Nephron progenitor cell (in vitro differentiated cells): ENCODE data around the gene EID1.
"Not testable (repeated sequence)": the region's sequence is repeated elsewhere in the genome, so short reads cannot be mapped to it uniquely, and the experiment has no call there.

ENCODE experiments used
- DNase-seq: peaks from one replicate; pipeline ENCODE4 v3.0.0; 2021
- H3K27ac Mint-ChIP-seq: 2 replicates; pipeline ENCODE4 v1.8.0; 2021; ENCODE audit warnings: mild to moderate bottlenecking, moderate library complexity, mixed read lengths
- H3K27me3 Mint-ChIP-seq: 2 replicates; pipeline ENCODE4 v1.8.0; 2021; ENCODE audit warnings: mild to moderate bottlenecking, low read depth, mixed read lengths; ENCODE audit not compliant: poor library complexity
- H3K36me3 Mint-ChIP-seq: 2 replicates; pipeline ENCODE4 v1.8.0; 2021; ENCODE audit warnings: low read depth, mixed read lengths
- H3K4me1 Mint-ChIP-seq: 2 replicates; pipeline ENCODE4 v1.8.0; 2021; ENCODE audit warnings: mixed read lengths
- H3K4me3 Mint-ChIP-seq: 2 replicates; pipeline ENCODE4 v1.8.0; 2021; ENCODE audit warnings: mild to moderate bottlenecking, moderate library complexity, mixed read lengths
- H3K9me3 Mint-ChIP-seq: 2 replicates; pipeline ENCODE4 v1.8.0; 2021; ENCODE audit warnings: mild to moderate bottlenecking, moderate library complexity, mixed read lengths
- TF ChIP-seq, protein P1 (sequence below): fragments of 200-600 bp; sonication (generic); IDR thresholded peaks from 2 replicates; pipeline ENCODE4 v1.5.0; 2021; ENCODE audit warnings: antibody characterized with exemption

EID1 gene

DNA sequence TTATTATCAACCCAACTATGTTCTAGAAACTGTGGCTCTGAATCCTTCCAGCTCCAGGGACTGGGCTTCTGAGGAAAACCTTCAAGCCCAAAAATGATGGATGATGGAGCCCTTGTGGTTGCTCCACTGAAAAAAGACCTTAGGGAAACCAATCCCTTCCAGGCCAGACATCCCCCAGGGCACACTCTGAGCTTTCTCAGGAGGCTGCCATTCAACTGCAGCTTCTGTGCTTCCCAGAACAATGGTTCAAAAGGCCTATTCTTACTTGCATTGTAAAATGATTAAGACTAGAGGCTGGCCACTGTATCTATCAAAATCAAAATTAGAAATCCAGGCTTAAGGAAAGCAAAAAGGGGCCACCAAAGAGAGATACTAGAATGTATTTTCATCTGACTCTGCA is 27.3 kb downstream of the EID1 start:
- H3K4me3 Mint-ChIP-seq: no peak overlapping the region
- peak overlapping the region; percentile 70 for H3K27ac Mint-ChIP-seq

DNA sequence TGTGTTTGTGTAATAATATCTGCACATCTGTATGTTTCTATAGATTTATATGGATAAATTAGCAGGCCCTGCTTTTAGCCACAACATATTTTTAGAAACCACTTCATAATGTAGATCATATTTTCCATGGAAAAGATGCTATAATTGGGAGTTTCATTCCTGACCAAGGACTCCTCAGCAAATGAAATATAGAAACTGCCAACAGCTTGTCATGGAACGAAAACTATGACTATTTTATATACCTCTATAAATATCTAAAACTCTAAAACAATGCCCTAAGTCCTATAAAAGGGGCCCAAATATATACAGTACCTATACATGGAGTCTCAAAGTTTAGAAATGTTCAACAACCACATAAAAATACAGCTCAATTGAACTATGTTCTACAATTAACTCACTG is 27.9 kb downstream of the EID1 start:
- H3K9me3 Mint-ChIP-seq: peaks cover 27% of the 10 kb centered on the region
- no peak for DNase-seq
- H3K27me3 Mint-ChIP-seq: peaks cover 4% of the 10 kb centered on the region
- H3K4me1 Mint-ChIP-seq: peaks cover 18% of the 10 kb centered on the region
- peaks cover 16% of the 10 kb centered on the region for H3K36me3 Mint-ChIP-seq
- H3K4me3 Mint-ChIP-seq: no peak overlapping the region
- TF ChIP-seq, protein P1, sequence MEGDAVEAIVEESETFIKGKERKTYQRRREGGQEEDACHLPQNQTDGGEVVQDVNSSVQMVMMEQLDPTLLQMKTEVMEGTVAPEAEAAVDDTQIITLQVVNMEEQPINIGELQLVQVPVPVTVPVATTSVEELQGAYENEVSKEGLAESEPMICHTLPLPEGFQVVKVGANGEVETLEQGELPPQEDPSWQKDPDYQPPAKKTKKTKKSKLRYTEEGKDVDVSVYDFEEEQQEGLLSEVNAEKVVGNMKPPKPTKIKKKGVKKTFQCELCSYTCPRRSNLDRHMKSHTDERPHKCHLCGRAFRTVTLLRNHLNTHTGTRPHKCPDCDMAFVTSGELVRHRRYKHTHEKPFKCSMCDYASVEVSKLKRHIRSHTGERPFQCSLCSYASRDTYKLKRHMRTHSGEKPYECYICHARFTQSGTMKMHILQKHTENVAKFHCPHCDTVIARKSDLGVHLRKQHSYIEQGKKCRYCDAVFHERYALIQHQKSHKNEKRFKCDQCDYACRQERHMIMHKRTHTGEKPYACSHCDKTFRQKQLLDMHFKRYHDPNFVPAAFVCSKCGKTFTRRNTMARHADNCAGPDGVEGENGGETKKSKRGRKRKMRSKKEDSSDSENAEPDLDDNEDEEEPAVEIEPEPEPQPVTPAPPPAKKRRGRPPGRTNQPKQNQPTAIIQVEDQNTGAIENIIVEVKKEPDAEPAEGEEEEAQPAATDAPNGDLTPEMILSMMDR: no peak
- no peak overlapping the region for H3K27ac Mint-ChIP-seq

More for the DNA sequence above, 27.3 kb downstream of the EID1 start:
- Mint-ChIP-seq H3K36me3 (peaks cover 10% of the 10 kb centered on the region), H3K27me3 (peaks cover 4% of the 10 kb centered on the region), H3K4me1 (peaks cover 18% of the 10 kb centered on the region), H3K9me3 (peaks cover 21% of the 10 kb centered on the region)
- TF ChIP-seq, protein P1: no peak
- DNase-seq: no peak

DNA sequence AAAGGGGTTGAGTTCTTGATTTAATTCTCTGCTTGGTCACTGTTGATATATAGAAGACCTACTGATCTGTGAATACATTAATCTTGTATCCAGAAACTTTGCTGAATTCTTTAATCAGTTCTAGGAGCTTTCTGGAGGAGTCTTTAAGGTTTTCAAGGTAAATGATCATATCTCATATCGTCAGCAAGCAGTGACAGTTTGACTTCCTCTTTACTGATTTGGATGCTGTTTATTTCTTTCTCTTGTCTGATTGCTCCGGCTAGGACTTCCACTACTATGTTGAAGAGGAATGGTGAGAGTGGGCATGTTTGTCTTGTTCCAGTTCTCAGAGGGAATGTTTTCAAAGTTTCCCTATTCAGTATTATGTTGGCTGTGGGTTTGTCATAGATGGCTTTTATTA is 31.4 kb downstream of the EID1 start:
- H3K4me1 Mint-ChIP-seq, H3K4me3 Mint-ChIP-seq, DNase-seq, H3K27me3 Mint-ChIP-seq: not testable (repeated sequence)
- peaks cover 40% of the 10 kb centered on the region for H3K9me3 Mint-ChIP-seq
- peak overlapping the region; percentile 37 for H3K27ac Mint-ChIP-seq
- H3K36me3 Mint-ChIP-seq: peaks cover 20% of the 10 kb centered on the region

DNA sequence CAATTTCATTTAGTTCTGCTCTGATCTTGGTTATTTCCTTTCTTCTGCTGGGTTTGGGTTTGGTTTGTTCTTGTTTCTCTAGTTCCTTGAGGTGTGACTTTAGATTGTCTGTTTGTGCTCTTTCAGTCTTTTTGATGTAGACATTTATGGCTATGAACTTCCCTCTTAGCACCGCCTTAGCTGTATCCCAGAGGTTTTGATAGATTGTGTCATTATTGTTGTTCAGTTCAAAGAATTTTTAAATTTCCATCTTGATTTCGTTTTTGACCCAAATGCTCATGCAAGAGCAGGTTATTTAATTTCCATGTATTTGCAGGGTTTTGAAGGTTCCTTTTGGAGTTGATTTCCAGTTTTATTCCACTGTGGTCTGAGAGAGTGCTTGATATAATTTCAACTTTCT is 32.6 kb downstream of the EID1 start:
- Mint-ChIP-seq H3K4me1 (peaks cover 18% of the 10 kb centered on the region), H3K9me3 (peaks cover 40% of the 10 kb centered on the region), H3K36me3 (peaks cover 20% of the 10 kb centered on the region)
- not testable (repeated sequence) for H3K27me3 Mint-ChIP-seq, DNase-seq, H3K27ac Mint-ChIP-seq, H3K4me3 Mint-ChIP-seq

DNA sequence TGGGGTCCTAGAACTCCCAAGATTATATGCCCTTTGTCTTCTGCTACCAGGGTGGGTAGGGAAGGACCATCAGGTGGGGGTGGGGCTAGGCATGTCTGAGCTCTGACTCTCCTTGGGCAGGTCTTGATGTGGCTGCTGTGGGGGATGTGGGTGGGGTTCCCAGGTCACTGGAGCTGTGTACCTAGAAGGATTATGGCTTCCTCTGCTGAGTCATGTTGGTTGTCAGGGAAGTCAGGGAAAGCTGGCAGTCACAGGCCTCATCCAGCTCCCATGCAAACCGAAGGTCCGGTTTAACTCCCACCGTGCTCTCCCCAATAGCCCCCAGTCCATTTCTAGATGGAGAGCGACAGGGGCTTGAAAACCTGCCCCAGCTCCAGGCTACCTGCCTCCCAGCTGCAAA is 35.2 kb downstream of the EID1 start:
- no peak for DNase-seq
- Mint-ChIP-seq H3K36me3 (peaks cover 20% of the 10 kb centered on the region), H3K9me3 (peaks cover 40% of the 10 kb centered on the region), H3K4me3 (no peak overlapping the region), H3K27me3 (peaks cover 1% of the 10 kb centered on the region), H3K4me1 (peaks cover 31% of the 10 kb centered on the region), H3K27ac (no peak overlapping the region)
- TF ChIP-seq, protein P1: no peak

DNA sequence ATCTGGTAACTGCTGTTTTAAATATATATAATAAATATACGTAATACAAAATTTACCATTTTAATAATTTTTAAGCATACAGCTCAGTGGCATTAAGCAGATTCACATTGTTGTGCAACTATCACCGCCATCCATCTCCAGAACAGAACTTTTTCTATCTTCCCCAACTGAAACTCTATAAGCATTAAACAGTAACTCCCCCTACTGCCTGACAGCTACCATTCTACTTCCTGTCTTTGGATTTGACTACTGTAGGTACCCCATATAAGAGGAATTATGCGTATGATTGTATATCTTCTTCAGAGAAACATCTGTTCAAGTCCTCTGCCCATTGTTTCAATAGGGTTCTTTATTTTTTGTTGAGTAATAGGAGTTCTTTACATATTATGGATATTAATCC is 36.8 kb downstream of the EID1 start:
- peaks cover 25% of the 10 kb centered on the region for H3K9me3 Mint-ChIP-seq
- no peak for DNase-seq
- H3K4me1 Mint-ChIP-seq: peaks cover 31% of the 10 kb centered on the region
- TF ChIP-seq, protein P1: no peak
- no peak overlapping the region for H3K27ac Mint-ChIP-seq
- H3K4me3 Mint-ChIP-seq: no peak overlapping the region
- peaks cover 4% of the 10 kb centered on the region for H3K27me3 Mint-ChIP-seq
- peaks cover 13% of the 10 kb centered on the region for H3K36me3 Mint-ChIP-seq

DNA sequence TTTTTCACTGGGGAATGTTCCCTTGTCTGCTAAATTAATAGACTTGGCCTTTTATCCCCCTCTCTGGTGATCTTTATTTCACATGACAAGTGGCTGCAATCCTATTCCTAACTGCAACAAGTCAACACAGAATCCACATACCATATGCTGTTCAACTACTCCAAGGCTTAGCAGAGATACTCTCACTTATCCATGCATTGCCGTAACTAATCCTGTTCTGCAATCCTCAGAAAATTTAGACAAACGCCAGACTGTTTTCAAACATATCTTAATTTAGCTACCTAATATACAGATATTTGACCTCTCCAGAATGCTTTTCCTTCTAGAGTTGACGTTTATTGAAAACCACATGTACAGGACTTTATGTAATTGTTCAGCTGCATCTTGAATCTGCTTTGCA is 37.9 kb downstream of the EID1 start:
- peaks cover 31% of the 10 kb centered on the region for H3K4me1 Mint-ChIP-seq
- peaks cover 13% of the 10 kb centered on the region for H3K9me3 Mint-ChIP-seq
- no peak overlapping the region for H3K27ac Mint-ChIP-seq
- no peak overlapping the region for H3K4me3 Mint-ChIP-seq
- TF ChIP-seq, protein P1: no peak
- DNase-seq: no peak
- peaks cover 8% of the 10 kb centered on the region for H3K27me3 Mint-ChIP-seq
- H3K36me3 Mint-ChIP-seq: peaks cover 4% of the 10 kb centered on the region
